Activated B cell treated with CpG ODN at 0.5 μM for 24 hours (primary cell): ENCODE data around the gene UPK1A. TPM values are rescaled to one million over a fixed set of nuclear protein-coding genes. Genes with fewer than 3 reads are reported as not detected.
A peak's percentile ranks its signal among the peaks of the same experiment; 100 is the strongest.

Experiments used
- ATAC-seq: fragments of 200-7000 bp; cut with Tn5 transposase; one replicate; pipeline ENCODE4 v1.10.0; 2021; ENCODE audit warnings: low read depth, mild to moderate bottlenecking, moderate library complexity
- CTCF ChIA-PET: fragments of 350-600 bp; sonication (Branson Sonifier 250); formaldehyde crosslinking; loops from one replicate; lab custom pipeline; 2021; ENCODE audit warnings: antibody characterized with exemption; lab: Charles Lee
- POLR2A ChIA-PET: fragments of 350-600 bp; sonication (Branson Sonifier 250); formaldehyde crosslinking; loops from one replicate; lab custom pipeline; 2021; ENCODE audit warnings: antibody characterized with exemption; lab: Charles Lee
- DNase-seq: peaks from one replicate; pipeline ENCODE4 v3.0.0; 2022
- H3K27ac Mint-ChIP-seq: one replicate; pipeline ENCODE4 v1.8.0; 2020; ENCODE audit warnings: mixed read lengths
- H3K27me3 Mint-ChIP-seq: one replicate; pipeline ENCODE4 v1.8.0; 2021; ENCODE audit warnings: mixed read lengths
- H3K36me3 Mint-ChIP-seq: one replicate; pipeline ENCODE4 v1.8.0; 2021; ENCODE audit warnings: low read depth, mixed read lengths
- H3K4me1 Mint-ChIP-seq: one replicate; pipeline ENCODE4 v1.8.0; 2021; ENCODE audit warnings: mixed read lengths
- H3K4me3 Mint-ChIP-seq: one replicate; pipeline ENCODE4 v1.8.0; 2020; ENCODE audit warnings: mild to moderate bottlenecking, mixed read lengths
- H3K9me3 Mint-ChIP-seq: one replicate; pipeline ENCODE4 v1.8.0; 2020; ENCODE audit warnings: mixed read lengths
- CTCF ChIP-seq: fragments of 200-600 bp; IDR thresholded peaks from one replicate; pipeline ENCODE4 v1.8.0; 2022; ENCODE audit warnings: antibody characterized with exemption, mild to moderate bottlenecking
- intact Hi-C: fragments of 100-400 bp; cut with micrococcal nuclease; formaldehyde crosslinking; loops from one replicate; pipeline ENCODE4 v1.15.1; 2024
- total RNA-seq: library from RNA; stranded (reverse); gene quantifications from 2 replicates; pipeline ENCODE4 v1.2.3, GENCODE V29; 2022

Gene UPK1A
- total RNA-seq, 1 donor from 2014 or later: not detected

- no peaks in the 10 kb centered on the region for H3K36me3 Mint-ChIP-seq
- ATAC-seq: no peak
- POLR2A ChIA-PET: interaction anchor here (0.6 to 10.7 kb wide), 2 partner anchors 18 to 204 kb away, joined by 3 to 238 read pairs; partner anchors contain the start of gene NFKBID
- intact Hi-C loops: no loop called here
- H3K4me1 Mint-ChIP-seq: peaks cover 3% of the 10 kb centered on the region
- TF ChIP-seq CTCF: no peak
- CTCF ChIA-PET: interaction anchor here (0.7 to 5.0 kb wide), 3 partner anchors 11 to 45 kb away, joined by 3 to 57 read pairs (median 5); no protein-coding TSS in a partner anchor
- no peak for DNase-seq
- no peaks in the 10 kb centered on the region for H3K9me3 Mint-ChIP-seq
- H3K27me3 Mint-ChIP-seq: no peaks in the 10 kb centered on the region
- no peak overlapping the region for H3K4me3 Mint-ChIP-seq
- no peak overlapping the region for H3K27ac Mint-ChIP-seq
Observed at GRCh38 chr19:35695895-35696422, 29.6 kb downstream of the UPK1A start.

GRCh38 chr19:35696835-35697234, 30.5 kb downstream of the UPK1A start:
- H3K27me3 Mint-ChIP-seq: no peaks in the 10 kb centered on the region
- no peaks in the 10 kb centered on the region for H3K9me3 Mint-ChIP-seq
- no peak overlapping the region for H3K4me3 Mint-ChIP-seq
- no peak for DNase-seq
- H3K36me3 Mint-ChIP-seq: no peaks in the 10 kb centered on the region
- ChIA-PET CTCF (interaction anchor here (1.0 to 5.0 kb wide), 2 partner anchors 17 to 184 kb away, joined by 3 to 57 read pairs; no protein-coding TSS in a partner anchor), POLR2A (interaction anchor here (10.7 kb wide), 1 partner anchor 17 kb away, joined by 238 read pairs; no protein-coding TSS in a partner anchor)
- H3K27ac Mint-ChIP-seq: no peak overlapping the region
- H3K4me1 Mint-ChIP-seq: peaks cover 3% of the 10 kb centered on the region
- TF ChIP-seq CTCF: no peak
- ATAC-seq: no peak
- intact Hi-C loops: no loop called here

GRCh38 chr19:35702223-35703012, 36.1 kb downstream of the UPK1A start:
- H3K4me1 Mint-ChIP-seq: peaks cover 7% of the 10 kb centered on the region
- no peak for TF ChIP-seq CTCF
- DNase-seq (peak; percentile 82), ATAC-seq (peak; percentile 99)
- ChIA-PET CTCF (interaction anchor here (0.6 to 2.2 kb wide), 3 partner anchors 8 to 14 kb away, joined by 3 to 6 read pairs (median 4); no protein-coding TSS in a partner anchor), POLR2A (interaction anchor here (0.7 to 10.7 kb wide), 14 partner anchors 10 to 229 kb away, joined by 3 to 238 read pairs (median 6); partner anchors contain the start of genes COX6B1, HSPB6, IGFLR1 and LIN37)
- peaks cover 2% of the 10 kb centered on the region for H3K36me3 Mint-ChIP-seq
- H3K27me3 Mint-ChIP-seq: no peaks in the 10 kb centered on the region
- intact Hi-C loops: loop anchor here (1.0 to 2.0 kb wide), 5 partner anchors 9 to 352 kb away; partner anchors contain the start of genes RBM42, THAP8 and WDR62
- H3K27ac Mint-ChIP-seq: peak overlapping the region; percentile 96
- H3K4me3 Mint-ChIP-seq: peak overlapping the region; percentile 98
- H3K9me3 Mint-ChIP-seq: no peaks in the 10 kb centered on the region

- Mint-ChIP-seq H3K36me3 (peaks cover 2% of the 10 kb centered on the region), H3K27ac (no peak overlapping the region), H3K4me3 (no peak overlapping the region), H3K4me1 (peaks cover 7% of the 10 kb centered on the region), H3K27me3 (no peaks in the 10 kb centered on the region), H3K9me3 (no peaks in the 10 kb centered on the region)
- DNase-seq (no peak), ATAC-seq (no peak)
- intact Hi-C loops: loop anchor here (2.0 kb wide), 2 partner anchors 75 to 351 kb away; partner anchors contain the start of genes RBM42, THAP8 and WDR62
- ChIA-PET POLR2A (interaction anchor here (0.7 to 10.7 kb wide), 6 partner anchors 10 to 228 kb away, joined by 3 to 238 read pairs (median 7); partner anchors contain the start of genes IGFLR1, PSENEN and U2AF1L4), CTCF (interaction anchor here (2.2 kb wide), 1 partner anchor 9 kb away, joined by 4 read pairs; no protein-coding TSS in a partner anchor)
- no peak for TF ChIP-seq CTCF
Observed at GRCh38 chr19:35703343-35703742, 37.0 kb downstream of the UPK1A start.
